ENCODE measurements around the gene CP.

GRCh38 chr3:149221783-149222517, at the start of gene CP:
- TF ChIP-seq, protein P1, sequence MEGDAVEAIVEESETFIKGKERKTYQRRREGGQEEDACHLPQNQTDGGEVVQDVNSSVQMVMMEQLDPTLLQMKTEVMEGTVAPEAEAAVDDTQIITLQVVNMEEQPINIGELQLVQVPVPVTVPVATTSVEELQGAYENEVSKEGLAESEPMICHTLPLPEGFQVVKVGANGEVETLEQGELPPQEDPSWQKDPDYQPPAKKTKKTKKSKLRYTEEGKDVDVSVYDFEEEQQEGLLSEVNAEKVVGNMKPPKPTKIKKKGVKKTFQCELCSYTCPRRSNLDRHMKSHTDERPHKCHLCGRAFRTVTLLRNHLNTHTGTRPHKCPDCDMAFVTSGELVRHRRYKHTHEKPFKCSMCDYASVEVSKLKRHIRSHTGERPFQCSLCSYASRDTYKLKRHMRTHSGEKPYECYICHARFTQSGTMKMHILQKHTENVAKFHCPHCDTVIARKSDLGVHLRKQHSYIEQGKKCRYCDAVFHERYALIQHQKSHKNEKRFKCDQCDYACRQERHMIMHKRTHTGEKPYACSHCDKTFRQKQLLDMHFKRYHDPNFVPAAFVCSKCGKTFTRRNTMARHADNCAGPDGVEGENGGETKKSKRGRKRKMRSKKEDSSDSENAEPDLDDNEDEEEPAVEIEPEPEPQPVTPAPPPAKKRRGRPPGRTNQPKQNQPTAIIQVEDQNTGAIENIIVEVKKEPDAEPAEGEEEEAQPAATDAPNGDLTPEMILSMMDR (IDR thresholded peaks at IDR 0.05): no peak
- no peak for TF ChIP-seq POLR2A (IDR thresholded peaks at IDR 0.05)

Measured in thyroid gland (tissue), 4 donors.